Glutamatergic neuron (in vitro differentiated cells): ENCODE results near the gene ITGA8. TPM values are rescaled to one million over a fixed set of nuclear protein-coding genes. Genes with fewer than 3 reads are reported as not detected.
"Not testable (repeated sequence)": the region's sequence is repeated elsewhere in the genome, so short reads cannot be mapped to it uniquely, and the experiment has no call there.

ENCODE experiments used
- DNase-seq: peaks from one replicate; pipeline ENCODE4 v3.0.0; 2022
- H3K27ac Mint-ChIP-seq: one replicate; pipeline ENCODE4 v1.8.0; 2020; ENCODE audit warnings: mild to moderate bottlenecking, mixed read lengths, inconsistent platforms; ENCODE audit not compliant: unreplicated experiment
- H3K27me3 Mint-ChIP-seq: one replicate; pipeline ENCODE4 v1.8.0; 2020; ENCODE audit warnings: mild to moderate bottlenecking, moderate library complexity, mixed read lengths, inconsistent platforms; ENCODE audit not compliant: unreplicated experiment
- H3K36me3 Mint-ChIP-seq: one replicate; pipeline ENCODE4 v1.8.0; 2020; ENCODE audit warnings: mild to moderate bottlenecking, mixed read lengths, inconsistent platforms; ENCODE audit not compliant: unreplicated experiment
- H3K4me1 Mint-ChIP-seq: one replicate; pipeline ENCODE4 v1.8.0; 2020; ENCODE audit warnings: mild to moderate bottlenecking, low read depth, mixed read lengths, inconsistent platforms; ENCODE audit not compliant: unreplicated experiment
- H3K4me3 Mint-ChIP-seq: one replicate; pipeline ENCODE4 v1.8.0; 2020; ENCODE audit warnings: mild to moderate bottlenecking, mixed read lengths, inconsistent platforms; ENCODE audit not compliant: unreplicated experiment
- H3K9me3 Mint-ChIP-seq: one replicate; pipeline ENCODE4 v1.8.0; 2020; ENCODE audit warnings: mild to moderate bottlenecking, moderate library complexity, mixed read lengths, inconsistent platforms; ENCODE audit not compliant: unreplicated experiment
- CTCF ChIP-seq: fragments of 200-600 bp; sonication (generic); IDR thresholded peaks from one replicate; pipeline ENCODE4 v1.5.0; 2021; ENCODE audit not compliant: partially characterized antibody, unreplicated experiment
- total RNA-seq: library from RNA; stranded (reverse); fragmentation: NEBNext Ultra II Directional; extraction: Animal tissue kit (Norgen Biotek cat#: 25700); gene quantifications from one replicate; pipeline ENCODE4 v1.2.1, GENCODE V29; 2021; ENCODE audit not compliant: unreplicated experiment

Gene ITGA8
- total RNA-seq, 1 donor from 2014 or later = 0.93 TPM

- peaks cover 4% of the 10 kb centered on the region for H3K27me3 Mint-ChIP-seq
- H3K36me3 Mint-ChIP-seq = peaks cover 10% of the 10 kb centered on the region
- no peaks in the 10 kb centered on the region for H3K4me1 Mint-ChIP-seq
- DNase-seq = no peak
- H3K9me3 Mint-ChIP-seq = peaks cover 1% of the 10 kb centered on the region
- no peak overlapping the region for H3K4me3 Mint-ChIP-seq
- no peak overlapping the region for H3K27ac Mint-ChIP-seq
- TF ChIP-seq CTCF = no peak
Observed at GRCh38 chr10:15542817-15543216, 176.9 kb downstream of the ITGA8 start.

- no peak for TF ChIP-seq CTCF
- no peak overlapping the region for H3K4me3 Mint-ChIP-seq
- peaks cover 2% of the 10 kb centered on the region for H3K27me3 Mint-ChIP-seq
- H3K9me3 Mint-ChIP-seq = peaks cover 1% of the 10 kb centered on the region
- no peak for DNase-seq
- H3K27ac Mint-ChIP-seq = no peak overlapping the region
- peaks cover 10% of the 10 kb centered on the region for H3K36me3 Mint-ChIP-seq
- no peaks in the 10 kb centered on the region for H3K4me1 Mint-ChIP-seq
Observed at GRCh38 chr10:15541376-15541775, 178.3 kb downstream of the ITGA8 start.

GRCh38 chr10:15540727-15541126 lies 179.0 kb downstream of the ITGA8 start:
- Mint-ChIP-seq H3K27ac (no peak overlapping the region), H3K4me3 (no peak overlapping the region), H3K9me3 (peaks cover 2% of the 10 kb centered on the region), H3K36me3 (peaks cover 16% of the 10 kb centered on the region), H3K27me3 (no peaks in the 10 kb centered on the region), H3K4me1 (no peaks in the 10 kb centered on the region)
- no peak for TF ChIP-seq CTCF
- no peak for DNase-seq

- Mint-ChIP-seq H3K4me3 (no peak overlapping the region), H3K27ac (no peak overlapping the region), H3K36me3 (peaks cover 16% of the 10 kb centered on the region), H3K4me1 (no peaks in the 10 kb centered on the region), H3K9me3 (peaks cover 2% of the 10 kb centered on the region), H3K27me3 (no peaks in the 10 kb centered on the region)
- no peak for DNase-seq
- TF ChIP-seq CTCF = no peak
Observed at GRCh38 chr10:15539262-15539661, 180.5 kb downstream of the ITGA8 start.

GRCh38 chr10:15534928-15535538 lies 184.7 kb downstream of the ITGA8 start:
- not testable (repeated sequence) for H3K36me3 Mint-ChIP-seq, DNase-seq, H3K27ac Mint-ChIP-seq, H3K4me1 Mint-ChIP-seq, H3K27me3 Mint-ChIP-seq, H3K4me3 Mint-ChIP-seq, H3K9me3 Mint-ChIP-seq
